T-helper 17 cell (primary cell): ENCODE measurements around the gene GNA15. TPM values are rescaled to one million over a fixed set of nuclear protein-coding genes. Genes with fewer than 3 reads are reported as not detected.
"Not testable (repeated sequence)": the region's sequence is repeated elsewhere in the genome, so short reads cannot be mapped to it uniquely, and the experiment has no call there.

Experiments
- ATAC-seq: fragments of 150-1000 bp; cut with Tn5 transposase; 2 replicates; pipeline ENCODE4 v1.10.0; 2021; ENCODE audit warnings: mild to moderate bottlenecking, moderate library complexity
- DNase-seq, 3 donors: peaks; one replicate each; pipeline versions ENCODE4 v3.0.0 to v3.0.0-alpha.2; 2020 to 2021
- H3K9me3 ChIP-seq: one replicate; pipeline ENCODE4 v1.7.0; 2013; ENCODE audit warnings: low read length, mild to moderate bottlenecking; ENCODE audit not compliant: control insufficient read depth, poor library complexity, severe bottlenecking
- H3K27ac Mint-ChIP-seq: one replicate; pipeline ENCODE4 v1.8.0; 2022; ENCODE audit warnings: mild to moderate bottlenecking, moderate library complexity, mixed read lengths
- H3K27me3 Mint-ChIP-seq: one replicate; pipeline ENCODE4 v1.8.0; 2022; ENCODE audit warnings: mixed read lengths
- H3K36me3 Mint-ChIP-seq: one replicate; pipeline ENCODE4 v1.8.0; 2022; ENCODE audit warnings: low read depth, mixed read lengths
- H3K4me1 Mint-ChIP-seq: one replicate; pipeline ENCODE4 v1.8.0; 2022; ENCODE audit warnings: mild to moderate bottlenecking, mixed read lengths
- H3K4me3 Mint-ChIP-seq: one replicate; pipeline ENCODE4 v1.8.0; 2022; ENCODE audit warnings: mild to moderate bottlenecking, moderate library complexity, mixed read lengths
- total RNA-seq, 4 donors: library from RNA in 2 of 4; stranded (reverse) in 2 of 4; gene quantifications; one replicate each; pipeline ENCODE4 v1.2.3 and lab custom pipeline; 2022 to 2026

The GNA15 gene, protein sequence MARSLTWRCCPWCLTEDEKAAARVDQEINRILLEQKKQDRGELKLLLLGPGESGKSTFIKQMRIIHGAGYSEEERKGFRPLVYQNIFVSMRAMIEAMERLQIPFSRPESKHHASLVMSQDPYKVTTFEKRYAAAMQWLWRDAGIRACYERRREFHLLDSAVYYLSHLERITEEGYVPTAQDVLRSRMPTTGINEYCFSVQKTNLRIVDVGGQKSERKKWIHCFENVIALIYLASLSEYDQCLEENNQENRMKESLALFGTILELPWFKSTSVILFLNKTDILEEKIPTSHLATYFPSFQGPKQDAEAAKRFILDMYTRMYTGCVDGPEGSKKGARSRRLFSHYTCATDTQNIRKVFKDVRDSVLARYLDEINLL
- total RNA-seq (10 to 100 TPM; 28.7 to 54.1 TPM), total RNA-seq (lab: John Stamatoyannopoulos, UW) (18.4 to 25.6 reads per million in 2 donors)

DNA sequence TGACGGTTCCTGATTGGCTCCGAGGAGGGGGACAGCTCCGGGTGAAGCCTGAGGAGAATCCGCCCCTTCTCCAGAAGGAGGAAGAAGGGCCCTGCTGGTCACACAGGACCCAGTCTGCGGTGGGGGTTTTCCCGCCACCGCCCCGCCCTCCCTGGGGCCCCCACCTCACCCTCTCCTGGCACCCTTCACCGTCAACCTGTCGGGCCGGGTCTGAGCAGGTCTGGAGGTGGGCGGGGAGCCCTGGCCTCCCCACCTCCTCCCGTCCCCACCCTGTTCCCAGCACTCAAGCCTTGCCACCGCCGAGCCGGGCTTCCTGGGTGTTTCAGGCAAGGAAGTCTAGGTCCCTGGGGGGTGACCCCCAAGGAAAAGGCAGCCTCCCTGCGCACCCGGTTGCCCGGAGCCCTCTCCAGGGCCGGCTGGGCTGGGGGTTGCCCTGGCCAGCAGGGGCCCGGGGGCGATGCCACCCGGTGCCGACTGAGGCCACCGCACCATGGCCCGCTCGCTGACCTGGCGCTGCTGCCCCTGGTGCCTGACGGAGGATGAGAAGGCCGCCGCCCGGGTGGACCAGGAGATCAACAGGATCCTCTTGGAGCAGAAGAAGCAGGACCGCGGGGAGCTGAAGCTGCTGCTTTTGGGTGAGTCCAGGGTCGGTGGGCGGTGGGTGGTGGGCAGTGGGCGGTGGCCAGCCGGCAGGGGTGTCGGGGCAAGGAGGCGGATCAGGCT is at the start of gene GNA15:
TSS of gene GNA15 (plus strand) at position 73 of the 723 bp plus-strand sequence. CDS start at position 491, 418 bp downstream.
- Mint-ChIP-seq H3K36me3 (no peaks in the 10 kb centered on the region), H3K27me3 (no peaks in the 10 kb centered on the region), H3K4me3 (peak within 1 kb of the TSS; percentile 88), H3K4me1 (peaks cover 28% of the 10 kb centered on the region), H3K27ac (peak within 1 kb of the TSS; percentile 96)
- no peaks in the 10 kb centered on the region for H3K9me3 ChIP-seq
- DNase-seq (peak; percentile 27 to 69 (median 61)), ATAC-seq (peak; percentile 58)

- H3K4me1 Mint-ChIP-seq, result peaks cover 3% of the 10 kb centered on the region
- H3K27me3 Mint-ChIP-seq, result no peaks in the 10 kb centered on the region
- no peak for DNase-seq
- H3K27ac Mint-ChIP-seq, result no peak overlapping the region
- ATAC-seq, result no peak
- H3K36me3 Mint-ChIP-seq, result no peaks in the 10 kb centered on the region
- H3K9me3 ChIP-seq, result no peaks in the 10 kb centered on the region
- H3K4me3 Mint-ChIP-seq, result no peak overlapping the region
Measured at GRCh38 chr19:3087769-3088168, 48.1 kb upstream of the GNA15 start.

GRCh38 chr19:3089299-3089855 is 46.5 kb upstream of the GNA15 start:
- not testable (repeated sequence) for H3K9me3 ChIP-seq, DNase-seq, H3K4me3 Mint-ChIP-seq, H3K4me1 Mint-ChIP-seq, H3K36me3 Mint-ChIP-seq, ATAC-seq, H3K27me3 Mint-ChIP-seq, H3K27ac Mint-ChIP-seq

GRCh38 chr19:3094601-3095440 is 41.0 kb upstream of the GNA15 start:
- H3K27ac Mint-ChIP-seq, result no peak overlapping the region
- peaks cover 2% of the 10 kb centered on the region for H3K36me3 Mint-ChIP-seq
- peaks cover 24% of the 10 kb centered on the region for H3K4me1 Mint-ChIP-seq
- H3K9me3 ChIP-seq, result no peaks in the 10 kb centered on the region
- DNase-seq, result peak in 1 of 3 donors; percentile 26
- peak overlapping the region; percentile 86 for H3K4me3 Mint-ChIP-seq
- H3K27me3 Mint-ChIP-seq, result peaks cover 31% of the 10 kb centered on the region
- ATAC-seq, result peak; percentile 37

- Mint-ChIP-seq H3K27me3 (peaks cover 31% of the 10 kb centered on the region), H3K4me3 (peak overlapping the region; percentile 86), H3K36me3 (peaks cover 2% of the 10 kb centered on the region), H3K4me1 (peaks cover 24% of the 10 kb centered on the region), H3K27ac (peak overlapping the region; percentile 72)
- peak; percentile 42 to 62 (median 42) for DNase-seq
- H3K9me3 ChIP-seq, result no peaks in the 10 kb centered on the region
- peak; percentile 77 for ATAC-seq
Measured at GRCh38 chr19:3095441-3096191, 40.2 kb upstream of the GNA15 start.

DNA sequence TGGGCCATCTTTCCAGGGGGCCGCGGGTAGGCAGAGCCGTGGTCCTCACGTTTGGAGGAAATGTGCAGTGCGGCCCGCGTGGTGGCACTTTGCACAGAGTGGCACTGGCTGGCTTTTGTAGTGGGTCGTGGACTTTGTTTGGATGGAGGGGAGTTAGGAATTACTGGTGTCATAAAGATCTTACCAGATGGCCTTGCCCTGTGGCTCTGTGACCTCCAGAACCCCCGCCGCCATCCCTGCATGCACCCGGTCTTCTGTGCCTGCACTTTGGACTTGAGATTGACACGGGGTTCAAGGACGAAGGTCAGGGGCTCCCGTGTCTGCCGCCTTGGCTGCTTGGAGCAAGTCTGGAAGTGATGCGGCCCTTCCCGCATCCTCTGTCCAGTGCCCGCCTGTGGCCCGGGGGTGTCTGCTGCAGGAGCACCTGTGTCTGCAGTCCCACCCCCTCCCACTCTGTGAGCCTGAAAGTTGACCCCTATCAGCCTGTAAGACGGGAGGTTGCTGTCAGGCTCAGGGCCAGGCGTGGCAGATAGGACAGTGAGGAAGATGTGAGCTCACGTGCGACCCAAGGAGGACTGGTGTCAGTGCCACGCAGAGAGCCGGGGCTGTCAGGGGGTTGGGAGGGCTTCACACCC is 39.4 kb upstream of the GNA15 start:
- Mint-ChIP-seq H3K4me3 (peak overlapping the region; percentile 86), H3K36me3 (peaks cover 2% of the 10 kb centered on the region), H3K4me1 (peaks cover 24% of the 10 kb centered on the region), H3K27me3 (peaks cover 34% of the 10 kb centered on the region), H3K27ac (no peak overlapping the region)
- ATAC-seq, result no peak
- DNase-seq, result no peak
- H3K9me3 ChIP-seq, result no peaks in the 10 kb centered on the region

DNA sequence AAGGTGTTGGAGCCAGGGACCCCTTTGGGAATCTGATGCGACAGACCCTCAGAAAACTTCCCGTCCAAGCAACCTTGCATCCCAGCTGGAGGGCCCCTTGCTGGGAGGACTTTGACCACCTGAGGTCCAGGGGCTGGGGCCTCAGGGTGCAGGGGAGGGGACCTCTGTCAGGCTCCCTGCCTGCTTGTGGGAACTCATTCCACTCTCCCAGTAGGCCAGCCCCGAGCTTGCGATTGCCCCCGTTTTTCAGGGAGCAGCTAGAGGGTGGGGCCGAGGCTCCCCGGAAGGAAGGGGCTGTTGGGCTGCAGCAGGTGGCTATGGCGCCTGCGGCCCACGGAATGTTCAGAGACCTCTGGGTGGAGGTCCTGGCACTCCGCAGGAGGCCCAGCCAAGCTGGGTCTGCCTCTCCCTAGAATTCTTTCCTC is 38.9 kb upstream of the GNA15 start:
- peaks cover 39% of the 10 kb centered on the region for H3K27me3 Mint-ChIP-seq

GRCh38 chr19:3097442-3097871 is 38.4 kb upstream of the GNA15 start:
- DNase-seq, result no peak
- peaks cover 2% of the 10 kb centered on the region for H3K36me3 Mint-ChIP-seq
- peaks cover 39% of the 10 kb centered on the region for H3K27me3 Mint-ChIP-seq
- peaks cover 22% of the 10 kb centered on the region for H3K4me1 Mint-ChIP-seq
- ATAC-seq, result no peak
- no peaks in the 10 kb centered on the region for H3K9me3 ChIP-seq
- H3K4me3 Mint-ChIP-seq, result no peak overlapping the region
- H3K27ac Mint-ChIP-seq, result no peak overlapping the region

More for the DNA sequence above, 38.9 kb upstream of the GNA15 start:
- peaks cover 2% of the 10 kb centered on the region for H3K36me3 Mint-ChIP-seq
- H3K9me3 ChIP-seq, result no peaks in the 10 kb centered on the region
- ATAC-seq, result no peak
- H3K4me3 Mint-ChIP-seq, result no peak overlapping the region
- H3K4me1 Mint-ChIP-seq, result peaks cover 24% of the 10 kb centered on the region
- DNase-seq, result no peak
- no peak overlapping the region for H3K27ac Mint-ChIP-seq

- DNase-seq (no peak), ATAC-seq (no peak)
- Mint-ChIP-seq H3K27ac (no peak overlapping the region), H3K4me1 (peaks cover 21% of the 10 kb centered on the region), H3K4me3 (peak overlapping the region; percentile 50), H3K27me3 (peaks cover 39% of the 10 kb centered on the region), H3K36me3 (peaks cover 2% of the 10 kb centered on the region)
- no peaks in the 10 kb centered on the region for H3K9me3 ChIP-seq
Measured at GRCh38 chr19:3098141-3098514, 37.7 kb upstream of the GNA15 start.

DNA sequence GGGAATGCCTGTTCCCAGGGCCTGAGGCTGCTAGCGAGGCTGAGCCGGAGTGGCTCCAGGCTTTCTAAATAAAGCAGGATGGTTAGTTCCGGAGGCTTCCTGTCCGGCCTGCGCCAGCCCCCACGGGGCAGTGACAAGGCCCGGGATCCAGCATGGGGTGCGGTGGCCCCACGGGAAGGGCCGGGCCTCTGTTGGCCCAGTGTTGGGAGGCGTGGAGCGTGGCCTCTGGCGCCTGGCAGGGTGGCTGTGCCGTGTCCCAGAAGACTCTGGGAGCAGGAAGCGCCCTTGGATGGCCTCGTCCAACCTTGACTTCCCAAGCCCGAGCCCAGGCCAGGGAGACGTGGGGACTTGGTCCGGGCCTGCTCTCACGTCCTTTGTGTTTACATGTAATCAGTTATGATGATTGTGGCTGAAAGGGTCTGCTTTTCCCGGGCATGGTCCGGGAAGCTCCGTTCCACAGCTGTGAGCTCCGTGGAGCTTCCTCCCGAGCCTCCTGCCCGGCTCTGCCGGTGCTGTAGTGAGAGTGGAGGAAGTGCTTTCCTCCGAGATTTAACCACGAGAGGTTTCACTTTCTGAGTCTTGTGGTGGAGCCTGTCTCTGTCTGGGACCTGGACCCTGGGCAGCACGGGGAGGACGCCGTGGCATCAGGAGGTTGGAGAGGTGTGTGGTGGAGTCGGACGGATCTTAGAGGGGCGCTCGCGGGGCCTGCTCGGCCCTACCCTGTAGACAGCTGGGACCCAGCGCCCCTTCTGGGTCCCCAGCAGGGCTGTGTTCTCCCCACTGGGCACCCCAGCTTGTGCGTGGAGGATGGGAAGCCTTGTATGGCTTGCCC is 37.1 kb upstream of the GNA15 start:
- H3K27ac Mint-ChIP-seq, result peak overlapping the region; percentile 43
- H3K9me3 ChIP-seq, result no peaks in the 10 kb centered on the region
- H3K36me3 Mint-ChIP-seq, result peaks cover 2% of the 10 kb centered on the region
- ATAC-seq (peak; percentile 36), DNase-seq (no peak)
- peak overlapping the region; percentile 81 for H3K4me3 Mint-ChIP-seq
- peaks cover 39% of the 10 kb centered on the region for H3K27me3 Mint-ChIP-seq
- peaks cover 22% of the 10 kb centered on the region for H3K4me1 Mint-ChIP-seq
